ENCODE measurements around the gene NUDT5. TPM values are rescaled to one million over a fixed set of nuclear protein-coding genes. Genes with fewer than 3 reads are reported as not detected.

NUDT5 gene
- polyA plus RNA-seq, 1 donor from 2014 or later, result 44.2 TPM

DNA sequence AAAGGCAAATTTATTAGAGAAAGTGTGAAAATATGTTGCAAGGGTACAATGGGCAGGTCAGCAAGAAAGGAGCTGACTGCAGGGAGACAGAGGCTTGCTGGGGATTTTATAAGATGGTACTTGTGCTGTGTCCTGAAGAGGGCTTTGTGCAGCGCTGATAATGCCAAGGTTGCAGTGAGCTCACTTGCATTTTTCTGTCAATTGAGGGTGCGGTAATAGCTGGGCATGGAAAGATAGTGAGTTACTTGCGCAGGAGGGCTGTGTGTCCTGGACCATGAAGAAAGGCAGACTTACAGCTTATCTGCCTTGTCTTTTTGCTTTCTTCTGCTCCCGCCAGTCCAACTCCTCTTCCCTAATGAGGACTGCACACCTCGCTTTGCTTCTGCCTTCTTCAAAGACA, 12.8 kb upstream of the NUDT5 start:
- H3K79me2 ChIP-seq (replicated peaks; ENCODE audit: insufficient read depth, low read length), result peaks cover 10% of the 10 kb centered on the region

DNA sequence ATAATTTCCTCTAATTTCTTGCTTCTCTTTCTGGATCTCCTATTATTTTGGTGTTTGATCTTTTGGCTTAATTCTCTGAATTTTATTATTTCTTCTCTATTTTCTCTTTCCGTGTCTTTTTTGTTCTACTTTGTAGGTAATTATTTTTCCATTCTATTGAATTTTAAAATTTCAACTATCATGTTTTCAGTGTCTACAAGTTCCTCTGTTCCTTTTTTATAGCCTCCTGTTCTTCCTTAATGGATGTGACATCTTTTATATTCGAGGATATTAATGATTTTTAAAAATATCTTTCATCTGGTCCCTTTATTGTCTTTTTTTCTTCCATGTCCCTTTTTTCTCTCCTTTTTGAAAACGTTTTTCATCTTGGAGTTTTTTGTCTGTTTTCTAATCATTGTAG, 11.4 kb upstream of the NUDT5 start:
- Histone ChIP-seq H3K9ac (ENCODE audit: low read length) (no peak overlapping the region), H3K27me3 (ENCODE audit: insufficient read depth, low read depth, low read length) (no peaks in the 10 kb centered on the region), H4K20me1 (ENCODE audit: insufficient read depth) (no peaks in the 10 kb centered on the region), H3K9me2 (ENCODE audit: insufficient read depth, low read length) (no peaks in the 10 kb centered on the region), H3K36me3 (ENCODE audit: insufficient read depth, low read length) (peaks cover 5% of the 10 kb centered on the region), H2AFZ (ENCODE audit: low read depth, low read length) (no peak overlapping the region), H3K9me3 (ENCODE audit: low read length) (no peaks in the 10 kb centered on the region), H3K4me3 (ENCODE audit: low read length) (no peak overlapping the region), H3K79me2 (replicated peaks; ENCODE audit: insufficient read depth, low read length) (peaks cover 15% of the 10 kb centered on the region), H3K27ac (ENCODE audit: low read length) (no peak overlapping the region), H3F3A (ENCODE audit: insufficient read depth, low read length, poor library complexity, severe bottlenecking) (no peaks in the 10 kb centered on the region), H3K4me2 (ENCODE audit: low read length) (no peak overlapping the region)
- no peak for TF ChIP-seq POLR2AphosphoS5 (IDR thresholded peaks at IDR 0.05)
- TF ChIP-seq, protein P1, sequence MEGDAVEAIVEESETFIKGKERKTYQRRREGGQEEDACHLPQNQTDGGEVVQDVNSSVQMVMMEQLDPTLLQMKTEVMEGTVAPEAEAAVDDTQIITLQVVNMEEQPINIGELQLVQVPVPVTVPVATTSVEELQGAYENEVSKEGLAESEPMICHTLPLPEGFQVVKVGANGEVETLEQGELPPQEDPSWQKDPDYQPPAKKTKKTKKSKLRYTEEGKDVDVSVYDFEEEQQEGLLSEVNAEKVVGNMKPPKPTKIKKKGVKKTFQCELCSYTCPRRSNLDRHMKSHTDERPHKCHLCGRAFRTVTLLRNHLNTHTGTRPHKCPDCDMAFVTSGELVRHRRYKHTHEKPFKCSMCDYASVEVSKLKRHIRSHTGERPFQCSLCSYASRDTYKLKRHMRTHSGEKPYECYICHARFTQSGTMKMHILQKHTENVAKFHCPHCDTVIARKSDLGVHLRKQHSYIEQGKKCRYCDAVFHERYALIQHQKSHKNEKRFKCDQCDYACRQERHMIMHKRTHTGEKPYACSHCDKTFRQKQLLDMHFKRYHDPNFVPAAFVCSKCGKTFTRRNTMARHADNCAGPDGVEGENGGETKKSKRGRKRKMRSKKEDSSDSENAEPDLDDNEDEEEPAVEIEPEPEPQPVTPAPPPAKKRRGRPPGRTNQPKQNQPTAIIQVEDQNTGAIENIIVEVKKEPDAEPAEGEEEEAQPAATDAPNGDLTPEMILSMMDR (IDR thresholded peaks at IDR 0.05; ENCODE audit: poor library complexity, severe bottlenecking), result no peak
- no peak for TF ChIP-seq EZH2 (IDR thresholded peaks at IDR 0.05; ENCODE audit: borderline replicate concordance, insufficient read depth, low read length, poor library complexity, severe bottlenecking)
- no peak for TF ChIP-seq SMC3 (conservative IDR thresholded peaks at IDR 0.05; ENCODE audit: poor library complexity)
- TF ChIP-seq, protein P2, sequence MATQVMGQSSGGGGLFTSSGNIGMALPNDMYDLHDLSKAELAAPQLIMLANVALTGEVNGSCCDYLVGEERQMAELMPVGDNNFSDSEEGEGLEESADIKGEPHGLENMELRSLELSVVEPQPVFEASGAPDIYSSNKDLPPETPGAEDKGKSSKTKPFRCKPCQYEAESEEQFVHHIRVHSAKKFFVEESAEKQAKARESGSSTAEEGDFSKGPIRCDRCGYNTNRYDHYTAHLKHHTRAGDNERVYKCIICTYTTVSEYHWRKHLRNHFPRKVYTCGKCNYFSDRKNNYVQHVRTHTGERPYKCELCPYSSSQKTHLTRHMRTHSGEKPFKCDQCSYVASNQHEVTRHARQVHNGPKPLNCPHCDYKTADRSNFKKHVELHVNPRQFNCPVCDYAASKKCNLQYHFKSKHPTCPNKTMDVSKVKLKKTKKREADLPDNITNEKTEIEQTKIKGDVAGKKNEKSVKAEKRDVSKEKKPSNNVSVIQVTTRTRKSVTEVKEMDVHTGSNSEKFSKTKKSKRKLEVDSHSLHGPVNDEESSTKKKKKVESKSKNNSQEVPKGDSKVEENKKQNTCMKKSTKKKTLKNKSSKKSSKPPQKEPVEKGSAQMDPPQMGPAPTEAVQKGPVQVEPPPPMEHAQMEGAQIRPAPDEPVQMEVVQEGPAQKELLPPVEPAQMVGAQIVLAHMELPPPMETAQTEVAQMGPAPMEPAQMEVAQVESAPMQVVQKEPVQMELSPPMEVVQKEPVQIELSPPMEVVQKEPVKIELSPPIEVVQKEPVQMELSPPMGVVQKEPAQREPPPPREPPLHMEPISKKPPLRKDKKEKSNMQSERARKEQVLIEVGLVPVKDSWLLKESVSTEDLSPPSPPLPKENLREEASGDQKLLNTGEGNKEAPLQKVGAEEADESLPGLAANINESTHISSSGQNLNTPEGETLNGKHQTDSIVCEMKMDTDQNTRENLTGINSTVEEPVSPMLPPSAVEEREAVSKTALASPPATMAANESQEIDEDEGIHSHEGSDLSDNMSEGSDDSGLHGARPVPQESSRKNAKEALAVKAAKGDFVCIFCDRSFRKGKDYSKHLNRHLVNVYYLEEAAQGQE (IDR thresholded peaks at IDR 0.05; ENCODE audit: borderline replicate concordance), result no peak
- TF ChIP-seq EP300 (conservative IDR thresholded peaks at IDR 0.05; ENCODE audit: poor library complexity, severe bottlenecking), result no peak
- no peak for TF ChIP-seq MXI1 (conservative IDR thresholded peaks at IDR 0.05; ENCODE audit: poor library complexity, severe bottlenecking)
- TF ChIP-seq TAF1 (IDR thresholded peaks at IDR 0.05; ENCODE audit: low read depth), result no peak
- no peak for TF ChIP-seq RAD21 (conservative IDR thresholded peaks at IDR 0.05)

More for the DNA sequence above, 12.8 kb upstream of the NUDT5 start:
- Histone ChIP-seq H3K27me3 (ENCODE audit: insufficient read depth, low read depth, low read length) (no peaks in the 10 kb centered on the region), H2AFZ (ENCODE audit: low read depth, low read length) (no peak overlapping the region), H3K4me3 (ENCODE audit: low read length) (no peak overlapping the region), H3F3A (ENCODE audit: insufficient read depth, low read length, poor library complexity, severe bottlenecking) (no peaks in the 10 kb centered on the region), H3K4me2 (ENCODE audit: low read length) (no peak overlapping the region), H3K9ac (ENCODE audit: low read length) (no peak overlapping the region), H4K20me1 (ENCODE audit: insufficient read depth) (no peaks in the 10 kb centered on the region), H3K27ac (ENCODE audit: low read length) (no peak overlapping the region), H3K36me3 (ENCODE audit: insufficient read depth, low read length) (no peaks in the 10 kb centered on the region), H3K9me3 (ENCODE audit: low read length) (no peaks in the 10 kb centered on the region), H3K9me2 (ENCODE audit: insufficient read depth, low read length) (no peaks in the 10 kb centered on the region)
- TF ChIP-seq EP300 (conservative IDR thresholded peaks at IDR 0.05; ENCODE audit: poor library complexity, severe bottlenecking), result no peak
- no peak for TF ChIP-seq EZH2 (IDR thresholded peaks at IDR 0.05; ENCODE audit: borderline replicate concordance, insufficient read depth, low read length, poor library complexity, severe bottlenecking)
- no peak for TF ChIP-seq TAF1 (IDR thresholded peaks at IDR 0.05; ENCODE audit: low read depth)
- TF ChIP-seq, protein P1 (IDR thresholded peaks at IDR 0.05; ENCODE audit: poor library complexity, severe bottlenecking), result no peak
- no peak for TF ChIP-seq POLR2AphosphoS5 (IDR thresholded peaks at IDR 0.05)
- no peak for TF ChIP-seq SMC3 (conservative IDR thresholded peaks at IDR 0.05; ENCODE audit: poor library complexity)
- TF ChIP-seq MXI1 (conservative IDR thresholded peaks at IDR 0.05; ENCODE audit: poor library complexity, severe bottlenecking), result no peak
- no peak for TF ChIP-seq RAD21 (conservative IDR thresholded peaks at IDR 0.05)
- TF ChIP-seq, protein P2 (IDR thresholded peaks at IDR 0.05; ENCODE audit: borderline replicate concordance), result no peak
